Neural progenitor cell (in vitro differentiated cells): ENCODE measurements around the gene WSCD2. TPM values are rescaled to one million over a fixed set of nuclear protein-coding genes. Genes with fewer than 3 reads are reported as not detected.

ENCODE experiments used
- DNase-seq: peaks from one replicate; pipeline ENCODE4 v3.0.0-alpha.2; 2016; ENCODE audit warnings: low spot score
- H2AFZ ChIP-seq: fragments of 200-600 bp; sonication (generic); replicated peaks from 2 replicates; pipeline ENCODE4 v1.6.1; 2016; ENCODE audit warnings: antibody characterized with exemption
- H3F3A ChIP-seq: fragments of 200-600 bp; sonication (generic); 2 replicates; pipeline ENCODE4 v1.6.1; 2016; ENCODE audit warnings: antibody characterized with exemption, low read depth
- H3K27ac ChIP-seq: fragments of 200-600 bp; sonication (generic); 2 replicates; pipeline ENCODE4 v1.5.1; 2016; ENCODE audit warnings: mild to moderate bottlenecking
- H3K27me3 ChIP-seq: fragments of 200-600 bp; sonication (generic); 2 replicates; pipeline ENCODE4 v1.6.1; 2016; ENCODE audit warnings: mild to moderate bottlenecking, moderate library complexity
- H3K36me3 ChIP-seq: fragments of 200-600 bp; sonication (generic); 2 replicates; pipeline ENCODE4 v1.5.1; 2016
- H3K4me1 ChIP-seq: fragments of 200-600 bp; sonication (generic); 2 replicates; pipeline ENCODE4 v1.6.1; 2016; ENCODE audit warnings: mixed run types
- H3K4me2 ChIP-seq: fragments of 200-600 bp; sonication (generic); 2 replicates; pipeline ENCODE4 v1.6.1; 2016
- H3K4me3 ChIP-seq: fragments of 200-600 bp; sonication (generic); 2 replicates; pipeline ENCODE4 v1.5.1; 2016
- H3K79me2 ChIP-seq: fragments of 200-600 bp; sonication (generic); 2 replicates; pipeline ENCODE4 v1.6.1; 2016; ENCODE audit warnings: low read depth
- H3K9ac ChIP-seq: fragments of 200-600 bp; sonication (generic); 2 replicates; pipeline ENCODE4 v1.6.1; 2016
- H3K9me3 ChIP-seq: fragments of 200-600 bp; sonication (generic); 2 replicates; pipeline ENCODE4 v1.5.1; 2016; ENCODE audit warnings: low read depth
- H4K20me1 ChIP-seq: fragments of 200-600 bp; sonication (generic); 2 replicates; pipeline ENCODE4 v1.6.1; 2016; ENCODE audit warnings: low read depth
- H3K27ac Mint-ChIP-seq: 3 replicates; pipeline ENCODE4 v1.8.0; 2021; ENCODE audit warnings: mixed read lengths
- H3K27me3 Mint-ChIP-seq: 2 replicates; pipeline ENCODE4 v1.8.0; 2022; ENCODE audit warnings: low read depth, mild to moderate bottlenecking, inconsistent platforms, moderate library complexity, mixed read lengths; ENCODE audit not compliant: insufficient read depth
- H3K36me3 Mint-ChIP-seq: 3 replicates; pipeline ENCODE4 v1.8.0; 2021; ENCODE audit warnings: mixed read lengths
- H3K4me1 Mint-ChIP-seq: 3 replicates; pipeline ENCODE4 v1.8.0; 2021; ENCODE audit warnings: mixed read lengths
- H3K4me3 Mint-ChIP-seq: 3 replicates; pipeline ENCODE4 v1.8.0; 2021; ENCODE audit warnings: mild to moderate bottlenecking, moderate library complexity, mixed read lengths
- H3K9me3 Mint-ChIP-seq: 3 replicates; pipeline ENCODE4 v1.8.0; 2020; ENCODE audit warnings: mixed read lengths
- CTCF ChIP-seq: fragments of 200-600 bp; sonication (generic); IDR thresholded peaks from 2 replicates; pipeline ENCODE4 v1.5.1; 2017; ENCODE audit warnings: antibody characterized with exemption, mild to moderate bottlenecking
- EZH2 ChIP-seq: fragments of 200-600 bp; sonication (generic); IDR thresholded peaks from 2 replicates; pipeline ENCODE4 v1.6.1; 2017; ENCODE audit warnings: antibody characterized with exemption, mild to moderate bottlenecking, moderate library complexity
- EZH2phosphoT487 ChIP-seq: fragments of 200-600 bp; sonication (generic); IDR thresholded peaks from 2 replicates; pipeline ENCODE4 v1.6.1; 2017; ENCODE audit warnings: antibody characterized with exemption
- total RNA-seq: library from RNA; depleted of rRNA; stranded (reverse); fragments of >200 nt; gene quantifications from 2 replicates; pipeline ENCODE4 v1.2.3, GENCODE V29; 2015; ENCODE audit warnings: low replicate concordance

Gene WSCD2
- total RNA-seq, 1 donor from 2014 or later: 6.6 TPM

GRCh38 chr12:108231909-108232434, 102.9 kb downstream of the WSCD2 start:
- no peak overlapping the region for H3K4me3 Mint-ChIP-seq
- no peaks in the 10 kb centered on the region for H3K36me3 ChIP-seq
- H3K9ac ChIP-seq: no peak overlapping the region
- TF ChIP-seq CTCF (no peak), EZH2 (no peak), EZH2phosphoT487 (no peak)
- H3K4me2 ChIP-seq: no peak overlapping the region
- peaks cover 14% of the 10 kb centered on the region for H3F3A ChIP-seq
- no peaks in the 10 kb centered on the region for H4K20me1 ChIP-seq
- no peak for DNase-seq
- peaks cover 10% of the 10 kb centered on the region for H3K27me3 ChIP-seq
- H3K27ac ChIP-seq: no peak overlapping the region
- H3K36me3 Mint-ChIP-seq: peaks cover 1% of the 10 kb centered on the region
- H3K9me3 ChIP-seq: no peaks in the 10 kb centered on the region
- H3K4me3 ChIP-seq: no peak overlapping the region
- H3K27ac Mint-ChIP-seq: no peak overlapping the region
- H3K4me1 ChIP-seq: peaks cover 9% of the 10 kb centered on the region
- H3K27me3 Mint-ChIP-seq: peaks cover 10% of the 10 kb centered on the region
- H3K4me1 Mint-ChIP-seq: peaks cover 29% of the 10 kb centered on the region
- H2AFZ ChIP-seq: no peak overlapping the region
- no peaks in the 10 kb centered on the region for H3K9me3 Mint-ChIP-seq
- H3K79me2 ChIP-seq: no peaks in the 10 kb centered on the region

DNA sequence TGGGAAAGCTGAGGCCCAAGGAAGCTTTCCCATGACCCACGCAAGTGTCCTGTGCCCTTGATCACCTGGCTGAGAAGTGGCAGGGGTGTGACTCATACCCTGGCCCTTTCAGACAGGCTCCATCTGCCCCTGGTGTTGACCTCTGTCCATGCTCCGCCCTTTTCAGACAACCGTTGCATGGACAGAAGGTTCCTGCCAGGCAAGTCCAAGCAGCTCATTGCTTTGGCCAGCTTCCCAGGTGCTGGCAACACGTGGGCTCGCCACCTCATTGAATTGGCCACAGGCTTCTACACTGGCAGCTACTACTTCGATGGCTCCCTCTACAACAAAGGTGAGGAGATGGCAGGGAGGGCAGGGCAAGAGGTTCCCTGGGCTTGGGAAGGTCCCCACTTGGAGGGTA, 103.5 kb downstream of the WSCD2 start:
- Mint-ChIP-seq H3K9me3 (peaks cover 5% of the 10 kb centered on the region), H3K4me3 (no peak overlapping the region), H3K27ac (no peak overlapping the region), H3K4me1 (peaks cover 32% of the 10 kb centered on the region), H3K36me3 (peaks cover under 1% of the 10 kb centered on the region), H3K27me3 (peaks cover 13% of the 10 kb centered on the region)
- H3K79me2 ChIP-seq: no peaks in the 10 kb centered on the region
- no peak overlapping the region for H3K9ac ChIP-seq
- no peaks in the 10 kb centered on the region for H3K9me3 ChIP-seq
- no peak overlapping the region for H3K27ac ChIP-seq
- H2AFZ ChIP-seq: no peak overlapping the region
- H3F3A ChIP-seq: peaks cover 14% of the 10 kb centered on the region
- no peak for DNase-seq
- TF ChIP-seq CTCF (no peak), EZH2 (no peak), EZH2phosphoT487 (no peak)
- no peaks in the 10 kb centered on the region for H3K36me3 ChIP-seq
- no peak overlapping the region for H3K4me3 ChIP-seq
- H3K27me3 ChIP-seq: peaks cover 11% of the 10 kb centered on the region
- H4K20me1 ChIP-seq: no peaks in the 10 kb centered on the region
- H3K4me1 ChIP-seq: peaks cover 9% of the 10 kb centered on the region
- H3K4me2 ChIP-seq: no peak overlapping the region

DNA sequence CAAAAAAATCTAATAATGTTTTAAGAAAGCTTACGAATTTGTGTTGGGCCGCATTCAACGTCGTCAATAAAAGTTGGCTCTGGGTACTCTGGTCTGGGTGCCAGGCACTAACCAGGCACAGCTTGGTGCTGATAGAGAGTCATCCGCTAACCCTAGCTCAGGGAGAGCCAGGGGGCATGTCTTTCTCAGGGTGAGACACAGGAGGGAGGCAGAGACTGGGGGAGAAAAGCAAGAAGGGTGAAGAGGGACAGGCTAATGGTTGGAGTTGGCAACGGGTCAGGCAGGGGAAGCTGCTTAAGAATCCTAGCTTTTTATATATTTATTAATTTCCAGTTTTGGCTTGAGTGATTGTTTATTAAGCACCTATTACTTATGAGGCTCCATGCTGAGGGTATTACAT, 105.1 kb downstream of the WSCD2 start:
- no peak for DNase-seq
- Mint-ChIP-seq H3K4me3 (no peak overlapping the region), H3K27me3 (peaks cover 22% of the 10 kb centered on the region), H3K36me3 (no peaks in the 10 kb centered on the region), H3K27ac (peak overlapping the region; percentile 96), H3K9me3 (peaks cover 12% of the 10 kb centered on the region), H3K4me1 (peaks cover 34% of the 10 kb centered on the region)
- no peak overlapping the region for H3K4me3 ChIP-seq
- H3K27ac ChIP-seq: no peak overlapping the region
- H3K9ac ChIP-seq: no peak overlapping the region
- no peaks in the 10 kb centered on the region for H4K20me1 ChIP-seq
- peaks cover 14% of the 10 kb centered on the region for H3F3A ChIP-seq
- H3K4me1 ChIP-seq: peaks cover 9% of the 10 kb centered on the region
- no peak overlapping the region for H2AFZ ChIP-seq
- TF ChIP-seq CTCF (peak; percentile 16), EZH2 (no peak), EZH2phosphoT487 (no peak)
- no peaks in the 10 kb centered on the region for H3K36me3 ChIP-seq
- no peak overlapping the region for H3K4me2 ChIP-seq
- H3K9me3 ChIP-seq: no peaks in the 10 kb centered on the region
- peaks cover 11% of the 10 kb centered on the region for H3K27me3 ChIP-seq
- no peaks in the 10 kb centered on the region for H3K79me2 ChIP-seq
